ELR (cell line): Measurements from ENCODE around the gene GORASP2.

ENCODE experiments used
- DNase-seq: peaks from one replicate; pipeline ENCODE4 v3.0.0-alpha.2; 2015; ENCODE audit warnings: low read depth

Gene GORASP2

DNA sequence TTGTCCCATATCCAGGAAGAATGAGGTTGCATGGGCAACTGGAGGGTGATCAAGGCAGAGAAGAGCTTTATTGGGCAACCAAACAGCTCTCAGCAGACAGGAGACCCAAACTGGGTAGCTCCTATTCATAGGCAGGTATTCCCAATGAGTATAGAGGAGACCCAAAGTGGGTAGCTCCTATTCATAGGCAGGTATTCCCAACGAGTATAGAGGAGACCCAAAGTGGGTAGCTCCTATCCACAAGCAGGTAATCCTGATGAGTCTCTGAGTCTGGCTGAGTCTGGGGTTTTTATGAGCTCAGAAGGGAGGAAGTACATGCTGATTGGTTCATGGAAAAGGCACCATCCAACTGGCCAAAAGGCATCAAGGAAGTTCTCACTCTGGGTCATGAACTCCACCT, 5.3 kb upstream of the GORASP2 start:
- DNase-seq, result no peak

DNA sequence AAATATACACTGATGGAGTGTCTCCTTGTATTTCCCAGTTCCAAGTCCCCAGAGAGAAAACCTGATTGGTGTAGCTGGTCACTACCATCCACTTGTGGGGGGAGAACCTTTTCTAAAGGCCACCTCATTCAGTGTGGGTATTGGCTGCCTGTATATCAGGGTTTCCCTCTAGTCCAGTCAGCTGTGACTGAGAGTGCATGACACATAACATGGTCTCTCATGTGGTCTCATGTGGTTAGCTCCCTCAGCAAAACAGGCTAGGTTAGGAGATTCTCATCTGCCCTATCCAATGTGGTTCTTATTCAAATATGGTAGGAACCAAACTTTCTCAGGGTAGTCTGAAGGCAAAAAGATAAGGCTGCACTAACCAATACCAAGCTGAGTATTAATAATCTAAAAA, 4.1 kb upstream of the GORASP2 start:
- DNase-seq, result peak; percentile 9

DNA sequence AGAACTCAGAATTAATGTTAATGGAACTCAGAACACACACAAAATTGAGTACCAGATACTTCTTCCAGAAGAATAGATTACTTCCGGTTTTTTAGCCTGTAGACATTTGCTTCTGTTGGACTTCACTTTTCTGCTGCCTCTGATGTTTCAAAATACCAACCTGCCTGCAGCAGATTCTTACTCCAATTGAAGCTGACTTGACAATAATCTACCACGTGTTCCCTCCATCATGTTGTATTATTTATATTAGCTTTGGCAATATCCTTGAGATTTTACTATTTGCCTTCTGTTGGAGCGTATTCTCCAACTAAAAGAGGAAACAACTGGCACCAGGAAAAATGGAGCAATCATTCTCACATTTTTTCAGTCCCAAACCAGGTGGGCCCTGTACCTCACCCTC, 3.1 kb upstream of the GORASP2 start:
- no peak for DNase-seq

DNA sequence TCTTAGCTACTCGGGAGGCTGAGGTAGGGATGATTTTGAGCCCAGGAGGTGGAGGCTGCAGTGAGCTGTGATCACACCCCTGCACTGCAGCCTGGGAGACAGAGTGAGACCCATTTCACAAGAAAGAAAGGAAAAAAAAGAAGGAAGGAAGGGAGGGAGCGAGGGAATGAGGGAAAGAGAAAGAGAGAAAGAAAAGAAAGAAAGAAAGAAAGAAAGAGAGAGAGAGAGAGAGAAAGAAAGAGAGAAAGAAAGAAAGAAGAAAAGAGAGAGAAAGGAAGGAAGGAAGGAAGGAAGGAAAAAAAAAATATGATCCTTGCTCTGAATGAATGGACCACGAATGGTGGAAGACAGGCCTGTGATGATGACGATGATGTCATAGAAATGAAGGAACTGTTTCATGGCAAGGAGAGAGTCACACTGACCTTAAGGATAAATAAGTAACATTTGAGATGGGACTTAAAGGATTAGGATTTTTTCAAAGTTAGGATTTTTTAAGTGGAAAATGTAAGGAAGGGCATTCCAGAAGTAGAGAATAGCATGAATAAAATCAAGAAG, 2.2 kb upstream of the GORASP2 start:
- DNase-seq, result no peak

DNA sequence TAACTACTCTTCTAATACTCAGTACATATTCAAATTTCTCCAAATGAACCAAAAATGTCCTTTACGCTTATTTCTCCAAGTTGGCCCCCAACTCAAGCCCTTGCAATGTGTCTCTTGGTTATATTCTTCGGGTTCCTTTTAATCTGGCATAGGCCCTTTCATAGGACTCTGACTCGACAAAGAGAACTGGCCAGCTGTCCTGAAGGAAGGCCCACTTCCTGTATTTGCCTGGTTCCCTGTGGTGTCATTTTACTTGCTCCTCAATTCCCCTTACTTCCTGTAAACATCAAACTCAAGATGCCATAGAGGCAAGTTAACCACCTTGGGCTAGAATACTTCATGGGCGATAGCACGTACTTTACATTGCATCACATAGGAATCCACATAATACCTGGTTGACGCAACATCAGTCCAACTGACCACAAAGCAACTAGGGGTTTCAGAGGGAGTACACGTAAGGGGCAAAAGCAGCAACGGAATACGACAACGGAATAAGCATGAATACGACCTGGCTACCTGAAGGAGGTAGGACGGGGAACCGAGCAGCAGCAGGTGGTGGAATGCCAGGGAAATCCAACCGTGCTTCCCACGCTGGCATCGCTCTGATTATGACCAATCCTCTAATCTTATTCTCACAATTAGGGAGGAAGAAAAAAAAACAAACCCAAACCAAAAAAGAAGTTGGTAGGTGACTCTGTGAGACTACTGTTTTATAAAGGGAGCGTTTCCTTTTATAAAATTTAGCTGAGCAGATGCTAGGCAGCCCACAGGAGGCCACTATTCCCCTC, 823 bp upstream of the GORASP2 start:
- peak; percentile 28 for DNase-seq

DNA sequence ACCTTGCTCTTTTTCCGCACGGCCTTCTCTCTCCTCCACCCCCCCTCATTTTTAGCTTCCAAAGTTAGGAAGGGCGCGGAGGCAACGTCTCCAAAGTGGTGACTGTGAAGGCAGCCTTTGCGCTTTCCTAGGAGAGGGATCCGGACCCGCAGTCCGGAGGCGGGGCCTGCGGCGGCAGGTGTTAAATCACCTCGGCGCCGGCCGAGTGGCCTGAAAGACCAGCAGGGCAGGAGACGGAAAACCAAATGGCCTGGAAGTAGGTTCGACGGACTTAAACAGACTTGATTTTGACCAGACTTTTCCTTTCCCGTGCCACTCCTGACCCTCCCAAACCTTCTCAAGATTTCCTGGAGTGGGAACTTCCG, 615 bp downstream of the GORASP2 start:
- peak; percentile 57 for DNase-seq

DNA sequence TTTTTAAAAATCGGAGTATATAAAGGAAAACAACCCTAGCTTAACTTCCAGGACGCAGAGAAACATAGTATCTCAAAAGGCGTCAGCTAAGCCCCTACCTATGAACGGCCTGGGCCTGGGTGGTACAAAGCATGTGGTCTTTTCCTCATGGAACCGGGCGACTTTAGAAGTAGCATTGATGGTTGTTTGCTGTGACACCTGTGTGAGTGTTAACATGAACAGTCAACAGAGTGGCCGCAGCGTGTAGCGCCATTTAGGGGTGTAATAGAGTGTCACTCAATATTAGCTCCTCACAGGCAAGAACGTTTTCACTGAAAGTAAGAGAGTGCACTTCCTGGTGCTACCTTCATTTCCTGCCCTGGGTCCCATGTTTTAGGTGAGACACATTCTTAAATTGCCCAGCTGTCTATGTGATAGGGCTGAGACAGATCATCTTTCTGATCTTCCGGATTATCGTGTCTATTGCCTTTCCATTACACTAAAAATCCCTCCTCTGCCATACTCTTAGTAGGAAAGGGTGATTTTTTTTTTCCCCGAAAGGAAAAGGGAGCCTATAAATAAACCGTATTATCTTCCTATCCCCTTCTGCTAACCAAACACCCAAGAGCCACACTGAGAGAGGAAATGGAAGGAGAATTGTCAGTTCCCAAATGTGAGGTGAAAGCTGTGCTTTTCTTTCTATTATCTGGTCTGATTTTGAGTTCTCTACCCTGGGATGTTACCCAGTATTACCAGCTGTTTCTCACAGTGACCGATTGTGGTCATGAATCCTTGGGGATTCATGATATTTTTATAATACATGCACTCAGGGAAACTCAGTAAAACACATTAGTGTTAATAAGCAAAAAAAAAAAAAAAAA, 1.3 kb downstream of the GORASP2 start:
- DNase-seq, result peak; percentile 75

DNA sequence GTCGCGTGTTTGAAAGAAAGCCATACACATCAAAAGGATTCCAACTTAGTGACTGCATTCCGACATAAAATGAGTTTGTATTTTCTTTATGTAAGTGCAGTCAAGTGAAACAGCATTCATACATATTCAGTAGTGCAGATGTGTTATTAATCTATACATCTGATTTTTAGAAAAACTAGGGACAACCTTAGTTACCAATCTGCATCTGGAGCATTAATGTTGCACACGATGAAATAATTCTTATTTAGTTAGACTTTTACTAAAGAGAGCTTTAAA, 1.9 kb downstream of the GORASP2 start:
- DNase-seq, result no peak

DNA sequence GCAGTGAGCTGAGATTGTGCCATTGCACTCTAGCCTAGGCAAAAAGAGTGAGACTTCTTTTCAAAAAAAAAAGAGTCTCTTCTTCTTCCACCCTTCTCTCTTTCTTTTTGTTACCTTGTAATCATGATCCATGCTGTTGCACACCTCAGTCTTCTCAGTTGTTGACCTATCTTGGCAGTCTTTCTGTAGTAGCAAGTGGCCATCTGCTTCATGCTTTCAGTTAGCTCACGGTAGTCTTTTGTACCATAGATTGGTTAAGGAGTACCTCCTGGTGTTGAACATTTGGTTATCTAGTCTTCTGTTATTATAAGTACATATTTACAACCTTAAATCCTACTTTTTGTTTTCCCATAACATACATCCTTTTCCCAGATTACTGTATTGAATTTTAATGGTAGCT, 3.1 kb downstream of the GORASP2 start:
- DNase-seq, result no peak

DNA sequence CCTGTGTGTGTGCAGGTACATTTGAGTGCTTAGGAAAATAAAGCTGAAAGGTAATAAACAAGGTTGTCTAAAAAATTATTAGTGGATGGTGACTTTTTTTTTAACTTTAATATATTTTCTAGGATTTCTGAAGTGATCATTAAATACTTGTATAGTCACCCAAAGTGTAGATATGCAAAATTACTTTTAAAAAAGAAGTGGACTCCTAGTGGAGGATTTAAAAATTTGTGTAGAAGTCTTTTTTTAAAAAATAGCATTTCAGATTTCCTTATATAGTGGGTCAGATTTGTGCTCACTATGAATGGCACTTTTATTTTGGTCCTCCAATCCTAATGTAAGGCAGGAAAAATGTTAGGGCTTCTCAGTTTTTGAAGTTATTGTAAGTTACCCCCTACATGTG, 3.9 kb downstream of the GORASP2 start:
- peak; percentile 19 for DNase-seq

DNA sequence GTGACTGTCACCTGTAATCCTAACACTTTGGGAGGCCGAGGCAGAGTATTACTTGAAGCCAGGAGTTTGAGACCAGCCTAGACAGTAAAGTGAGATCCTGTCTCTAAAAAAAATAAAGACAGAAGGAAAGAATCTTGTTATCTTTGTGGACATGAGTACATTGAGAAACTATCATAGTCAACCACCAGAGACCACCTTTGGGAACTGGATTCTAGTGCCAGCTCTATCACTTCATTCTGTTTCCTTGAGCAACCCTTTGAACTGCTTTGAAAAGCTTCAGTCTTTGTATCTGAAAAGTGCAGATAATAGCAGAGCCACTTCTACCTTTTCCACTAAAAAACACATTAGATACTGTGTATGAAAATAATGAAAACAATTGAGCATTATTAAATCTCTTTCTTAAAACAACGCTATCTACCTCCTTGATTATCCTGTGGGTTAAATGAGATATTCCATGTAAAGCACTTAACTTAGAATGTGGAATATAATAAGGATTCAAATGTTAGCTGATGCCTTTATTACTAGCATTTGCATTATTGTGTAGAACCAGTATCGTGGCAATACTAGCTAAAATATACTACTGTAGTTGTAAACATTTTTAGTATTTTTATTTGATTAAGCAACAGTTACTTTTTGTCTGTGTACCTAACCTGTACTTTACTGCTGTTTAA, 8.8 kb downstream of the GORASP2 start:
- DNase-seq, result no peak

DNA sequence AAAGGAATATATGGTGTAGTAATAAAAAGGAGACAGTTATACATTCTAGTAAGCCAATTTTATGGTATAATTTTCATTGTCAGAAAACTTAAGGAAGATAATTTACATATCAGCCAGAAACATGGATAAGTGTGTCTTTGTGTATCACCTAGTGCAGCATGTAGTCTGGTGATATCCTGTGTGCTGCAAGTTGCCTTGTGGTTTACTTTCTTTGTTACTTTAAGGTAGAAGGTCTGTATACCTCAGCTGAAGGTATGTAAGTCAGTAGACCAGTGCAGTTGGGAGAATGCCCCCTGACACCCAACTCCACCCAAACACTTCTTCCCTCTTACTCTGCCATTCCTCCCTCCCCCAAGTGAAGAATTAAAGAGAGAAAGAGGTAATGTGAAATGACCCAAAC, 11.0 kb downstream of the GORASP2 start:
- no peak for DNase-seq

DNA sequence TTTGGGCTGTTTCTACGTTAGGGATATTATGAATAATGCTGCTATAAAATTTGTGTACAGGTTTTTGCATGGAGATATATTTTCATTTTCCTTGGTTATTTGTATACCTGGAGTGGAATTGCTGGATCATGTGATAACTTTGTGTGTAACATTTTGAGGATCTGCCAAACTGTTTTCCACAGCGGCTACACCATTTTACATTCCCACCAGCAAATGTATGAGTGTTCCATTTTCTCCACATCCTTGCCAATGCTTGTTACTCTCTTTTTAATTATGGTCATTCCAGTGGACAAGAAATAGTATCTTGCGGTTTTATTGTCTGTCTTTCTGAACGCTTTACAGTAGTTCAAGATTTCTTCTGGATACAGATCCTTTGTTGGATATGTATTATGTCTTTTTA, 13.6 kb downstream of the GORASP2 start:
- no peak for DNase-seq

DNA sequence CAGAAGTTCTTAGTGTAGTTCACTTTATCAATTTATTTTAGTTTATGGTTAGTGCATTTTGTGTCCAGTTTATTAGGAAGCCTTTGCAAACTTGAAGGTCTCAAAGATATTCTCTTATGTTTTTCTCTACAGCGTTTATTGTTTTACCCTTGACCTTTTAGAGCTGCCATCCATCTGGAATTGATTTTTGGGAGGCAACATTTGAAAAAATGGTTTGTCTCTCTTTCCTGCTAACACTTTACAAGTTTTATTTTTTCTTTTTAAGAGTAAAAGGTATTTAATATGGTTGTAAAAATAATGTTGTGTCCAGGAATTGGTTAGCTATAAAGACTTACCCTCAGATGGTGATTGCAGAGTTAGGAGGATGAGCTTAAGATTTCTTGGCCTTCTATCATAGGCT, 14.0 kb downstream of the GORASP2 start:
- DNase-seq, result no peak

DNA sequence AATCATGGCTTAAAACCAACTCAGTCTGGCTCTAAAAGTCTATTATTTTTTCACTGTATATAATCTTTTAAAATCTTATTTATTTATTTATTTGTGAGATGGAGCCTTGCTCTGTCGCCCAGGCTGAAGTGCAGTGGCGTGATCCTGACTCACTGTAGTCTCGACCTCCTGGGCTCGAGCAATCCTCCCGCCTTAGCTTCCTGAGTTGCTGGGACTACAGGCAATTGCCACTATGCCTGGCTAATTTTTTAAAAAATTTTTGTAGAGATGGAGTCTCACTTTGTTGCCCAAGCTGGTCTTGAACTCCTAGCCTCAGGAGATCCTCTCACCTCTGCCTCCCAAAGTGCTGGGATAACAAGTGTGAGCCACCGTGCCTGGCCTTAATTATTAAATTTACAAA, 14.5 kb downstream of the GORASP2 start:
- no peak for DNase-seq

DNA sequence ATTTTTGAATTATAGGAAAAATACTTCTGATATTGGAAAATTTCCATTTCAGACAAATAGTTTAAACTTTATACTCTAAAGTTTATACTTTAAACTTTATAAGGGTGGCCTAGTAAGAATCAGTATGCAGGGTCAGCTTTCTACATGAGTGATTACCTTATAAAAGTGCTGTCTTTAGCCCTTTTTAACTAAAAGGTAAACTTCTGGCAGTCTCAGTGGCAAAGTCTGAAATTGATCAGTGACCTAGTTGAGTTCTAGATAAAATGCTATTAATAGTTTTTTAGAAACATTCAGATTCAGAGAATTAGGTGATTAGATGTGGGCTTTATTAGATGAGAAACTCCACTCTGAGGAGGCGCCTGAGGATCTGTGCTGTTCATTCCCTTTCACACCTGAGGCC, 15.5 kb downstream of the GORASP2 start:
- DNase-seq, result no peak

DNA sequence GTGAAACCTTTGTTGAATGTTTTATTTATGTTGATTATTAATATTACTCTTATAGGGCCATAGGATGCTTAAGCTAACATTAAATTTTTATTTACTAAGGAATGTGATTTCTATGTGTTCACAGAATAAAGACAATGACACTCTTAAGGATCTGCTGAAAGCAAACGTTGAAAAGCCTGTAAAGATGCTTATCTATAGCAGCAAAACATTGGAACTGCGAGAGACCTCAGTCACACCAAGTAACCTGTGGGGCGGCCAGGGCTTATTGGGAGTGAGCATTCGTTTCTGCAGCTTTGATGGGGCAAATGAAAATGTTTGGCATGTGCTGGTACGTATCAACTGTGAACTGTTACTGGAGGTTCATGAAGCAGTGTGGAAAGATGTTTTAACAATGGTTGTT, 20.4 kb downstream of the GORASP2 start:
- DNase-seq, result no peak

DNA sequence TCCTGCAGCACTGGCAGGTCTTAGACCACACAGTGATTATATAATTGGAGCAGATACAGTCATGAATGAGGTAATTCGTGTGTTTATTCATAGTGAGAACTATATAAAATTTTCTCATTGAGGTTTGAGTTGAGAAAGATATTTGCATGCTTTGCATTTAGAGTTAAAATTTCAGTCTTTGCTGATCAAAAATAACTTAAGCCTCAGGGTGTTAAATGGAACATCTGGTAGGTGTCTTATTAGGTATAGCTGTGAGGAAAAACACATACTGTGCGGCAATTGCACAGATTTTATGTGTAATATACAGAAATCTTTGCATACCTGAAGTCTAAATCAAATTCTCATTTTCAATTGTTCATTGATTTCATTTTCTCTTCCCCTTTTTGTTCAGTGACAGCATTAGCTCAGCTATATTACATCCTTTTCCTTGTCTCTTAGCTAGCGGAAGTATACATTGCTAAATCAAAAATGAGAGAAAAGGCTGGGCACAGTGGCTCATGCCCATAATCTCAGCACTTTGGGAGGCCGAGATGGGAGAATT, 21.2 kb downstream of the GORASP2 start:
- DNase-seq, result no peak

DNA sequence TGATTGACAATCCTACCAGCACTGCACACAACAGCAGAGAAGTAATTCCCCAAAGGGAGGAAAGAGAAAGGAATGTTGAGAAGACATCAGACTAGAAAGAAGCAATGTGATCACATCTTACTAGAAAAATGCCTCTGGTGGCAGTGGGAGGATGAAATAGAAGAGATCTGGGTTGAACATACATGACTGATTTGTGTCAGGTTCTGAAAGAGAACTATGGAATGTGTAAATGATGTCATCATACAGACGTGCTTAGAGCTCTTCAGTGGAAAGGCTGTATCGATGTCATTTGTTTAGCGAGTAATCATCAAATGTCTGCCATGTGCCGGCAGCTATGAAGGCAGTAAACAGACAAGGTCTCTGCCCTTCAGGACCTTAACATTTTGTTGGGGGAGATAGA, 24.9 kb downstream of the GORASP2 start:
- DNase-seq, result no peak

DNA sequence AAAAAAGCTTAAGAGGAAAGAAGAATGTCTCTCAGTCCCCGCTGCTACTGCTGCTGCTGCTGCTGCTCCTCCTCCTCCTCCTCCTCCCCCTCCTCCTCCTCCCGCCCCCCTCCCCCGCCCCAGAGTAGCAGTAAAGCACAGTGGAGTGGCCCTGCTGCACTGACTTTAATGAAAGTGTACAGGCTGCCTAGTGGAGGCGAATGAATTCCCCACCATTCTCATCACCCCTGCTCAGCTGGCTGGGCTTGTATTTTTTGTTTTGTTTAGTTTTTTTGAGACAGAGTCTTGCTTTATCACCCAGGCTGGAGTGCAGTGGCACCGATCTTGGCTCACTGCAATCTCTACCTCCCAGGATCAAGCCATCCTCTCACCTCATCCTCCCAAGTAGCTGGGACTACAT, 34.3 kb downstream of the GORASP2 start:
- DNase-seq, result no peak

DNA sequence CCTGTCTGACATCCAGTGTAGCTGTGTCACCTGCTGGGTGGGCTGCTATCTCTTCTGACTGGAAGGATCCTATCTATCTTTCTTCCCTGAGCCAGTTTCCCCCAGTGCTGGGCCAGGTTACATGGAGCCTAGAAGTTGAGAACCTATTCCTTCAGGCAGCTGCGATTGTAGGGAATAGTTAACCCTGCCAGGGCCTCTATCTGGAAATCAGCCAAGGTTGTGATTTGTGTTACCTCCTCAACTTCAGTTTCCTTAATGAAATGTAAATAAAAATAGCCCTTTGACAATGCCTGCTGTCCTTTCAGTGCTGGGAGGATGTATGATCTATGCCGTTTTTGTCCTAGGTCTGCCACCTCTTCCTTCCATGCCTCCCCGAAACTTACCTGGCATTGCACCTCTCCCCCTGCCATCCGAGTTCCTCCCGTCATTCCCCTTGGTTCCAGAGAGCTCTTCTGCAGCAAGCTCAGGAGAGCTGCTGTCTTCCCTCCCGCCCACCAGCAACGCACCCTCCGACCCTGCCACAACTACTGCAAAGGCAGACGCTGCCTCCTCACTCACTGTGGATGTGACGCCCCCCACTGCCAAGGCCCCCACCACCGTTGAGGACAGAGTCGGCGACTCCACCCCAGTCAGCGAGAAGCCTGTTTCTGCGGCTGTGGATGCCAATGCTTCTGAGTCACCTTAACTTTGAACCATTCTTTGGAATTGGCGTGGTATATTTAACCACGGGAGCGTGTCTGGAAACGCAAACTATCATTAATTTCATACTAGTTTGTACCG, 36.6 kb downstream of the GORASP2 start:
- DNase-seq, result no peak
